GM21367 (cell line): Measurements from ENCODE around the gene GGN.
A peak's percentile ranks its signal among the peaks of the same experiment; 100 is the strongest.
"Not testable (repeated sequence)": the region's sequence is repeated elsewhere in the genome, so short reads cannot be mapped to it uniquely, and the experiment has no call there.

Source experiments
- ATAC-seq: cut with Tn5 transposase; IDR thresholded peaks from one replicate; pipeline ENCODE4 v1.9.1; 2021; ENCODE audit not compliant: unreplicated experiment

GGN gene

GRCh38 chr19:38362946-38363688, 24.7 kb downstream of the GGN start:
- not testable (repeated sequence) for ATAC-seq

GRCh38 chr19:38362076-38362945, 25.5 kb downstream of the GGN start:
- peak; percentile 25 for ATAC-seq

- ATAC-seq: peak; percentile 67
Observed at GRCh38 chr19:38361633-38362075, 26.2 kb downstream of the GGN start.

- ATAC-seq: no peak
Observed at GRCh38 chr19:38360839-38361631, 26.8 kb downstream of the GGN start.

GRCh38 chr19:38360351-38360750, 27.5 kb downstream of the GGN start:
- no peak for ATAC-seq

- ATAC-seq: no peak
Observed at GRCh38 chr19:38359242-38360021, 28.4 kb downstream of the GGN start.

GRCh38 chr19:38358071-38358470, 29.8 kb downstream of the GGN start:
- ATAC-seq: no peak

GRCh38 chr19:38355728-38356725, 31.8 kb downstream of the GGN start:
- no peak for ATAC-seq

GRCh38 chr19:38352611-38353010, 35.2 kb downstream of the GGN start:
- ATAC-seq: no peak

- no peak for ATAC-seq
Observed at GRCh38 chr19:38351865-38352395, 35.9 kb downstream of the GGN start.

GRCh38 chr19:38350883-38351282, 37.0 kb downstream of the GGN start:
- no peak for ATAC-seq

GRCh38 chr19:38346837-38347236, 41.0 kb downstream of the GGN start:
- ATAC-seq: no peak

GRCh38 chr19:38340927-38341326, 46.9 kb downstream of the GGN start:
- no peak for ATAC-seq

- not testable (repeated sequence) for ATAC-seq
Observed at GRCh38 chr19:38339011-38339410, 48.8 kb downstream of the GGN start.

GRCh38 chr19:38337360-38337653, 50.5 kb downstream of the GGN start:
- ATAC-seq: no peak

- ATAC-seq: peak; percentile 32
Observed at GRCh38 chr19:38336638-38337359, 51.0 kb downstream of the GGN start.

GRCh38 chr19:38335949-38336637, 51.7 kb downstream of the GGN start:
- peak; percentile 52 for ATAC-seq
